IPS-18a (cell line): ENCODE results near the gene TENT5C.

ENCODE experiments used
- H3K27ac ChIP-seq: one replicate; pipeline ENCODE4 v1.5.1; 2013; ENCODE audit warnings: low read length
- H3K27me3 ChIP-seq: one replicate; pipeline ENCODE4 v1.6.1; 2013; ENCODE audit warnings: mild to moderate bottlenecking, low read length; ENCODE audit not compliant: control insufficient read depth, insufficient read depth
- H3K36me3 ChIP-seq: one replicate; pipeline ENCODE4 v1.6.1; 2013; ENCODE audit warnings: low read depth, low read length; ENCODE audit not compliant: control insufficient read depth
- H3K4me1 ChIP-seq: one replicate; pipeline ENCODE4 v1.6.1; 2013; ENCODE audit warnings: low read depth, low read length; ENCODE audit not compliant: control insufficient read depth
- H3K4me3 ChIP-seq: one replicate; pipeline ENCODE4 v1.5.1; 2013; ENCODE audit warnings: low read length
- H3K9ac ChIP-seq: one replicate; pipeline ENCODE4 v1.6.1; 2013; ENCODE audit warnings: mild to moderate bottlenecking, low read length, moderate library complexity
- H3K9me3 ChIP-seq: one replicate; pipeline ENCODE4 v1.6.1; 2013; ENCODE audit warnings: low read depth, low read length; ENCODE audit not compliant: control insufficient read depth

Gene TENT5C

DNA sequence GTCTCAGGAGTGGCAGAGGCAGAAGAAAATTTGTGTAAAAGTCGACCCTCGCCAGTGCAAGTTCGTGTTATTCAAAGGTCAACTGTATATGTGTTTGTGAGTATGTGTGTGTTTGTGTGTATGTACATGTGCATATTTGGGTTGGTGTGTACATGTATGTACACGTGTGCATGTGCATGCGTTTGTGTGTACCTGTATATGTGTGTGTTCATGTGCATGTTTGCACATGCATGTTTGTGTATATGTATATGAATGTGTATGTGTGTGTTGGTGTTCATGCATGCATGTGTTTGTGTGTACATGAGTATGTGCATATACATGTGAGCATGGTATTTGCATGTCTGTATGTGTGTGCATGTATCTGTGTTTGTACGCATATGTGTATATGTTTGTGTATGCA lies 21.7 kb upstream of the TENT5C start:
- no peaks in the 10 kb centered on the region for H3K9me3 ChIP-seq
- no peaks in the 10 kb centered on the region for H3K36me3 ChIP-seq
- no peaks in the 10 kb centered on the region for H3K4me1 ChIP-seq
- H3K27me3 ChIP-seq, result no peaks in the 10 kb centered on the region
- no peak overlapping the region for H3K4me3 ChIP-seq
- no peak overlapping the region for H3K27ac ChIP-seq
- no peak overlapping the region for H3K9ac ChIP-seq

DNA sequence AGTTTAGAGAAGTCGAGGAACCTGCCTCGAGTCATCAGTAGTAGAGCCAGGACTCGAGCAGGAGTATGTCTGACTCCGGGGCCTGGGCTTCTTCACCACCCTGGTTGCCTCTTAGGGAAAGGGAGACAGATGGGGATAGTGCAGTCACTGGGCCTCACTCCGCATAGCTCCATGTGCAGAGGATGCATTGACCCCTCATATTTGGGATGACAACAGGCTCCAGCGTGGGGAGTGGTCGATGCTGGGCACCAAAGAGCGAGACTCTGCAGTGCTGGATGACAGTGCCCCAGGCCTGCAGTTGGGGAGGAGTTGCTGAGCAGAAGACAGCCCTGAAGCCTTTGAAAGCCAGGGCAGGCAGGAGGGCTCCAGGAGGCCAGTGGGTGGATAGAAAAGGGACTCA lies 20.8 kb upstream of the TENT5C start:
- H3K9ac ChIP-seq, result no peak overlapping the region
- H3K36me3 ChIP-seq, result no peaks in the 10 kb centered on the region
- no peak overlapping the region for H3K27ac ChIP-seq
- H3K9me3 ChIP-seq, result no peaks in the 10 kb centered on the region
- no peaks in the 10 kb centered on the region for H3K4me1 ChIP-seq
- no peaks in the 10 kb centered on the region for H3K27me3 ChIP-seq
- H3K4me3 ChIP-seq, result no peak overlapping the region

GRCh38 chr1:117586337-117586736 lies 19.5 kb upstream of the TENT5C start:
- Histone ChIP-seq H3K27me3 (no peaks in the 10 kb centered on the region), H3K27ac (no peak overlapping the region), H3K4me1 (no peaks in the 10 kb centered on the region), H3K4me3 (no peak overlapping the region), H3K36me3 (no peaks in the 10 kb centered on the region), H3K9me3 (no peaks in the 10 kb centered on the region), H3K9ac (no peak overlapping the region)

GRCh38 chr1:117586747-117587498 lies 18.9 kb upstream of the TENT5C start:
- no peak overlapping the region for H3K4me3 ChIP-seq
- H3K9ac ChIP-seq, result no peak overlapping the region
- no peaks in the 10 kb centered on the region for H3K4me1 ChIP-seq
- no peaks in the 10 kb centered on the region for H3K36me3 ChIP-seq
- H3K27me3 ChIP-seq, result no peaks in the 10 kb centered on the region
- no peak overlapping the region for H3K27ac ChIP-seq
- no peaks in the 10 kb centered on the region for H3K9me3 ChIP-seq

DNA sequence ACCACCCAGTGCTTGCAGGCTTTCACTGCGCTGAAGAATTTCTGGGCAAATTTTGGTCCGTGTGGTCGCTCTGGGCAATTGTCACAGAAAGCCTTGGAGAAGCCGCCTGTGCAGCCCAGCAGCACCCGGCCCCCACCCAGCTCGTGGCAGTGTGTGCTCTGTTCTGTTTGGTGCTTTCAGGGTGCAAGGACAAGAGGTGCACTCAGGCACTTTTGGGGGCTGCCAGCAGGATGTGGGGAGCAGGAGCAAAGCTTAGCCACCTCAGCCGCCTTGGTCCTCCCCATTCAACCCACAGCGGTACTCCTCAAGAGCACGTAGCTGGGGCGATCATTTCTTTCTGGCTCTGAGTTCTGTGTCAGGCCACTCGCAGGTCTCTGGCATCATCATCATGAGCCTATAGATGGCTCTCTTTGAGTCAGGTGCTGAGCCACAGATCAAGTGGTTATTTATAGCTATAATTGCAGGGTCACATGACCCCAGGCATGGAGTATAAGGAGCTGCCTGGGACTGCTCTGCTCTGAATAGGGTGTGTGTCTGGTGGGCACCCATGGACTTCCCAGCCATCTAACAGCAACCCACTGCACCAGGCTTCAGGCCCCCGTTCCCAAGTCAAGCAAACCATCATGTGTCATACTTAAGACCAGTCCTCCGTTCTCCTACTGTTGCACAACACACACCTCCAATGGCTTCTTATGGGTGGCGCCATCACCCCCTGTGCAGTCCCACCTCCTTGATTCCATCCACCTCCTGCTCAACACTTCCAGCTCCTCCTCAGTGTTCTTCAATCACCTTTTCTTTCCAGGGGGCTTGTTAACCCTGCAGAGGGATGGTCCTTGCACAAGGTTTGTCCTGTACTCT lies 18.1 kb upstream of the TENT5C start:
- Histone ChIP-seq H3K9ac (no peak overlapping the region), H3K36me3 (no peaks in the 10 kb centered on the region), H3K4me3 (no peak overlapping the region), H3K27ac (no peak overlapping the region), H3K27me3 (no peaks in the 10 kb centered on the region), H3K4me1 (no peaks in the 10 kb centered on the region), H3K9me3 (no peaks in the 10 kb centered on the region)

DNA sequence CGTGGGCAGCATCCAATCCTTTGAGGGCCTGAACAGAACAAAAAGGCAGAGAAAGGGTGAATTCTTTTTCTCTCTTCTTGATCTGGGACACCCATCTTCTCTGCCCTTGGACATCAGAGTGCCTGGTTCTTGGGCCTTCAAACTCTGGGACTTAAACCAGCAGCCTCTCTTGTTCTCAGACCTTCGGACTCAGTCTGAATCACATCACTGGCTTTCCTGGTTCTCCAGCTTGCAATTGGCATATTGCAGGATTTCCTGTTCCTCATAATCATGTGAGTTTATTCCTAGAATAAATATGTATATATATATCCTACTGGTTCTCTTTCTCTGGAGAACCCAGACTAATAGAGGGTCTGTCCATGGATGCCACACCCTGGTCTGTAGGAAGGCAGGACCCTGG lies 16.3 kb upstream of the TENT5C start:
- H3K27me3 ChIP-seq, result no peaks in the 10 kb centered on the region
- H3K27ac ChIP-seq, result no peak overlapping the region
- no peak overlapping the region for H3K9ac ChIP-seq
- no peaks in the 10 kb centered on the region for H3K36me3 ChIP-seq
- no peak overlapping the region for H3K4me3 ChIP-seq
- no peaks in the 10 kb centered on the region for H3K4me1 ChIP-seq
- no peaks in the 10 kb centered on the region for H3K9me3 ChIP-seq

- H3K4me1 ChIP-seq, result no peaks in the 10 kb centered on the region
- H3K27ac ChIP-seq, result no peak overlapping the region
- no peaks in the 10 kb centered on the region for H3K9me3 ChIP-seq
- H3K36me3 ChIP-seq, result no peaks in the 10 kb centered on the region
- no peak overlapping the region for H3K9ac ChIP-seq
- no peak overlapping the region for H3K4me3 ChIP-seq
- no peaks in the 10 kb centered on the region for H3K27me3 ChIP-seq
Measured at GRCh38 chr1:117590273-117590925, 15.4 kb upstream of the TENT5C start.

- H3K27me3 ChIP-seq, result no peaks in the 10 kb centered on the region
- H3K4me1 ChIP-seq, result no peaks in the 10 kb centered on the region
- H3K27ac ChIP-seq, result no peak overlapping the region
- no peak overlapping the region for H3K4me3 ChIP-seq
- H3K9me3 ChIP-seq, result no peaks in the 10 kb centered on the region
- no peaks in the 10 kb centered on the region for H3K36me3 ChIP-seq
- no peak overlapping the region for H3K9ac ChIP-seq
Measured at GRCh38 chr1:117591252-117591651, 14.6 kb upstream of the TENT5C start.

DNA sequence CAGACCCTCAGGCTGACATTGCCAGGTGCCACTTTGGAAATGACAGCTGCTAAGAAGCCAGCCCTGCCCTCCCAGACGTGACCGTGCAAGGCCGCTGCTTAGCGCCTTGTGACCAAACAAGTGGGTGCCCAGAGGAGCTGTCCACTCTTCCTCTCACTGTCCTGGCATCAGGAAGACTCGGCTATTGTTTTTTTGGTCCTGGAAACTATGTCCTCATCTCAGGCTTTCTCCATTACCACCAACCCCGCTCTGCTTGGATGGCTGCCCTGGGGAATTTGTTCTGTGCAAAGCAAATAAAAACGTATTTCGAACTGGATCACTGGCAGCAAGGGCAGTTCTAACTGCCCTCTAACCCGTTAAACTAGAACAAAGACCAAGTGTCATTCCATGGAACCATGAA lies 13.7 kb upstream of the TENT5C start:
- H3K4me1 ChIP-seq, result no peaks in the 10 kb centered on the region
- no peak overlapping the region for H3K9ac ChIP-seq
- H3K27ac ChIP-seq, result no peak overlapping the region
- no peaks in the 10 kb centered on the region for H3K9me3 ChIP-seq
- H3K36me3 ChIP-seq, result no peaks in the 10 kb centered on the region
- H3K4me3 ChIP-seq, result no peak overlapping the region
- no peaks in the 10 kb centered on the region for H3K27me3 ChIP-seq

- Histone ChIP-seq H3K9ac (no peak overlapping the region), H3K4me1 (no peaks in the 10 kb centered on the region), H3K27me3 (no peaks in the 10 kb centered on the region), H3K4me3 (no peak overlapping the region), H3K9me3 (no peaks in the 10 kb centered on the region), H3K36me3 (no peaks in the 10 kb centered on the region), H3K27ac (no peak overlapping the region)
Measured at GRCh38 chr1:117594261-117594990, 11.4 kb upstream of the TENT5C start.

GRCh38 chr1:117596023-117596720 lies 9.7 kb upstream of the TENT5C start:
- no peak overlapping the region for H3K9ac ChIP-seq
- H3K27me3 ChIP-seq, result no peaks in the 10 kb centered on the region
- no peaks in the 10 kb centered on the region for H3K4me1 ChIP-seq
- H3K9me3 ChIP-seq, result no peaks in the 10 kb centered on the region
- no peak overlapping the region for H3K4me3 ChIP-seq
- H3K36me3 ChIP-seq, result no peaks in the 10 kb centered on the region
- H3K27ac ChIP-seq, result no peak overlapping the region
